CD4-positive, alpha-beta T cell treated with Interleukin-4 for 4 hours (primary cell): Measurements from ENCODE around the gene APOBEC3G.
A peak's percentile ranks its signal among the peaks of the same experiment; 100 is the strongest.
"Not testable (repeated sequence)": the region's sequence is repeated elsewhere in the genome, so short reads cannot be mapped to it uniquely, and the experiment has no call there.

ENCODE experiments used
- DNase-seq: peaks from one replicate; pipeline ENCODE4 v3.0.0-alpha.2; 2020

Gene APOBEC3G

DNA sequence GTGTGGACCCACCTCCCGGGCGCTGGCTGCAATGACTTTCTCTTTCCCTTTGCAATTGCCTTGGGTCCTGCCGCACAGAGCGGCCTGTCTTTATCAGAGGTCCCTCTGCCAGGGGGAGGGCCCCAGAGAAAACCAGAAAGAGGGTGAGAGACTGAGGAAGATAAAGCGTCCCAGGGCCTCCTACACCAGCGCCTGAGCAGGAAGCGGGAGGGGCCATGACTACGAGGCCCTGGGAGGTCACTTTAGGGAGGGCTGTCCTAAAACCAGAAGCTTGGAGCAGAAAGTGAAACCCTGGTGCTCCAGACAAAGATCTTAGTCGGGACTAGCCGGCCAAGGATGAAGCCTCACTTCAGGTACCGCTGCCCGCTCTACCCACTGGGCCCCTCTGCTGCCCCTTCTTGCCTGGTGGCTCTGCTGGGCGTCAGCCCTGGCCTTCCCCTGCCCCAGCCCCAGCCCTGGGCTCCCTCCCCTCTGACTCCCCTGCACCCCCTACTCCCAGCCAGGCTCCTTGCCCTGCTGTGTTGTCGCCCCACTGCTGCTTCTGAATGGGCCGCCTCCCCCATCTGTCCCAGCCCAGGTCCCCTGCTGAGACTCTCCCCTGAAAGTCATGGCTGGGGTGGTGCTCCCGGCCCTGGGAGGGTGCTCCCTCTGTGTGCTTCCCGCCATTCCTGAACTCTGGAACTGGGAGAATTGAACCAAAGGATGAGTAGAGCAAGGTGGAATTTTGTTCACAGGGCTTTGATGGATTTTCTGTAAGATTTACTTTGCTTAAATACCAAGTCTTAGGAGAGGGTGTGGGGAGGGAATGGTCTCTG, at the start of gene APOBEC3G:
TSS of gene APOBEC3G (plus strand) at position 250 of the 815 bp plus-strand sequence. CDS start at position 337, 87 bp downstream.
- DNase-seq: peak; percentile 82

DNA sequence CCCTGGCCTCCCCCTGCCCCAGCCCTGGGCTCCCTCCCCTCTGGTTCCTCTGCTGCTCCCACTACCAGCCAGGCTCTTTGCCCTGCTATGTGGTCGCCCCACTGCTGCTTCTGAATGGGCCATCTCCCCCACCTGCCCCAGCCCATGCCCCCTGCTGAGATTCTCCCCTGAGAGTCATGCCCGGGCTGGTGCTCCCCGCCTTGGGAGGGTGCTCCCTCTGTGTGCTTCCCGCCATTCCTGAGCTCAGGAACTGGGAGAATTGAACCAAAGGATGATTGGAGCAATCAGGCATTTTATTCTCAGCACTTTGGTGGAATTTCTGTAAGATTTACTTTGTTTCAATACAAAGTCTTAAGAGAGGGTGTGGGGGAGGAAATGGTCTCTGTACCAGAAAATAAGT, 49.4 kb upstream of the APOBEC3G start:
- DNase-seq: no peak

DNA sequence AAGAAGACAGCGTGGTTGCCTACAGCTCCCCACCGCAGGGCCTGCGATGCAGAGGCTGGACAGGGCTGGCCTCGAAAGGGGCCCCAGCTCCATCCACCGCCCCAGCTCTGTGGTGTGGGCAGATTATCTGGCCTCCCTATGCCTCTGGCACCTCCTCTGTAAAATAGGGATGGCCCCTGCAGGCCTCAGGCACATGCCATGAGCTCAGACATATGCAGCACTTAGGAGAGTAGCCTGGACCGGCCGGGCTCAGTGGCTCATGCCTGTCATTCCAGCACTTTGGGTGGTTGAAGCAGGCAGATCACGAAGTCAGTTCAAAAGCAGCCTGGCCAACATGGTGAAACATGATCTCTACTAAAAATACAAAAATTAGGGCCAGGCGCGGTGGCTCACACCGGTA, 48.8 kb upstream of the APOBEC3G start:
- DNase-seq: no peak

DNA sequence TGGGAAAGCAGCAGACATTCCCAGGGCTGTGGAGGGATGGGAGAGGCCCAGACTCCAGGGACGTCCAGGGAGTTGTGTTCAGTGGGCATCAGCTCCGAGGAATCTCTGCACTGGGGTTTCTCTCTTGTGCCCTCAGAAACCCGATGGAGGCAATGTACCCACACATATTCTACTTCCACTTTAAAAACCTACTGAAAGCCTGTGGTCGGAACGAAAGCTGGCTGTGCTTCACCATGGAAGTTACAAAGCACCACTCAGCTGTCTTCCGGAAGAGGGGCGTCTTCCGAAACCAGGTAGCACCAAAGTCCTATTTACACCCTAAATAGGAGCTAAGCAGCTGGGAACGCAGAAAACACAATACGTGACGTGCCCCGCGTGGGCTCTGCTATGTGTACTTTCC, 47.8 kb upstream of the APOBEC3G start:
- no peak for DNase-seq

DNA sequence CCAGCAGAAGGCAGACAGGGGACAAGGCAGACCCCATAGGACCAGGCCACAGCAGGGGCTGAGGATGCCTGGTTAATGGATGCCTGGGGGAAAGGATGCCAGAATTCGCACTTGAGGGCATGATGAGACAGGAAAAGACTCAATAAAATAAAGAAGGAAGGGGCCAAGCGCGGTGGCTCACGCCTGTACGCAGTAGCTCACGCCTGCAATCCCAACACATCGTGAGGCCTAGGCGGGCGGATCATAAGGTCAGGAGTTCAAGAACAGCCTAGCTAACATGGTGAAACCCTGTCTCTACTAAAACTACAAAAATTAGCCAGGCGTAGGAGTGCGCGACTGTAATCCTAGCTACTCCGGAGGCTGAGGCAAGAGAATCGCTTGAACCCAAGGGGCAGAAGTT, 46.4 kb upstream of the APOBEC3G start:
- no peak for DNase-seq

DNA sequence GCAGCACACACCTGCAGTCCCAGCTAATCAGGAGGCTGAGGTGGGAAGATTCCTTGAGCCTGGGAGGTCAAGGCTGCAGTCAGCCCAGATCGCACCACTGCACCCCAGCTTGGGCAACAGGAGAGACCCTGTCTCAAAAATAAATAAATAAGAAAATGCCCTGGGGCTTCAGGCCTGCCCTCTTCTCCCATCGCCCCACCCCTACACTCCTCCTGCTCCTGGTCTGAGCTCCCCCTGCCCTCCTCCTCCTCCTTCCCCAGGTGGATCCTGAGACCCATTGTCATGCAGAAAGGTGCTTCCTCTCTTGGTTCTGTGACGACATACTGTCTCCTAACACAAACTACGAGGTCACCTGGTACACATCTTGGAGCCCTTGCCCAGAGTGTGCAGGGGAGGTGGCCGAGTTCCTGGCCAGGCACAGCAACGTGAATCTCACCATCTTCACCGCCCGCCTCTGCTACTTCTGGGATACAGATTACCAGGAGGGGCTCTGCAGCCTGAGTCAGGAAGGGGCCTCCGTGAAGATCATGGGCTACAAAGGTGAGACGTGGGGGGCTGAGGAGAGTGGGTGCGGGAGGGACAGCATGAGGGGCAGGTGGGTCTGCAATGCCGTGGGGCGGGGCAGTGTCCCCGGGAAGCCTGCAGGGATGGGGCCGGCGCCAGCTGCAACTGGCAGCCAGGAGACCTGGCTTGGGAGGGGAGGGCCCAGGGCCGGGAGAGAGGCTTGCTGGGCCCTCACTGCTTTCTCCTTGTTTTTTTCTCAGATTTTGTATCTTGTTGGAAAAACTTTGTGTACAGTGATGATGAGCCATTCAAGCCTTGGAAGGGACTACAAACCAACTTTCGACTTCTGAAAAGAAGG, 45.4 kb upstream of the APOBEC3G start:
- DNase-seq: not testable (repeated sequence)

DNA sequence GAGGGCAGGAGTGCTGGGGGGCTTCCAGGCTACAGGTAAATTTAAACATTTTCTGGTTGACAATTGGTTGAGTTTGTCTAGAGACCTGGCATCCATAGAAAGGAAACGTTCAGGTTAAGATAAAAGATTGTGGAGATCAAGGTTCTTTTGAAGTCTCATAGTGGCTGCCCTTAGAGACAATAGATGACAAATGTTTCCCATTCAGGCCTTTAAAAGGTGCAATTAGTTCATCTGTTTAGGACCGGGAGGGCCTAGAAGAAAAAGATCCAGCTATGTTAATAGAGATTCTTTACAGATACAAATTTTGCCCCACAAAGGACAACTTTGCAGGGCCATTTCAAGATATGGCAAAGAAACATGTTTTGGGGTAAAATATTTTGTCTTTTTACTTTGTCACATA, 40.0 kb upstream of the APOBEC3G start:
- not testable (repeated sequence) for DNase-seq

DNA sequence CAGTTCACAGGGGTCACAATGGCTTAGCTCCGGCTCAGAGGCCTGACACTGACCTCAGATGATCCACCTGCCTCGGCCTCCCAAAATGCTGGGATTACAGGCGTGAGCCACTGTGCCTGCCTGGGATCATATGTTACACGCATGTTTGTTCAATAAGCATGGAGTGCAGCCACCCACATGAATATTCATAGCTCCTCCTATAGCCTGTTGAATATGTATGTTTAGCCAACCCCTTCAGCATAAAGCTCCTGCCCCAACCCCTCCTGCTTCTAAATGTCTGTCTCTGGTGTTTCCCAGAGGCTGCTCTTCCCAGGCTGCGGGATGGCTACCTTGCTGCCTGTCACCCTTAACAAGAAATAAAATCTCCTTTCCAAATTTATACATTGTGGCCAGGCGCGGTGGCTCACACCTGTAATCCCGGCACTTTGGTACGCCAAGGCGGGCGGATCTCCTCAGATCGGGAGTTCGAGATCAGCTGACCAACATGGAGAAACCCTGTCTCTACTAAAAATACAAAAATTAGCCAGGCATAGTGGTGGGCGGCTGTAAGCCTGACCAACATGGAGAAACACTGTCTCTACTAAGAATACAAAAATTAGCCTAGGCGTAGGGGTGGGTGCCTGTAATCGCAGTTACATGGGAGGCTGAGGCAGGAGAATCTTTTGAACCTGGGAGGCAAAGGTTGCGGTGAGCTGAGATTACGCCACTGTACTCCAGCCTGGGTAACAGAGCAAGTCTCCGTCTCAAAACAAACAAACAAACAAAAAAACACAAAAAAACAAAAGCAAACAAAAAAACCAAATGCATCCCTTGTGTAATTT, 37.6 kb upstream of the APOBEC3G start:
- DNase-seq: no peak

DNA sequence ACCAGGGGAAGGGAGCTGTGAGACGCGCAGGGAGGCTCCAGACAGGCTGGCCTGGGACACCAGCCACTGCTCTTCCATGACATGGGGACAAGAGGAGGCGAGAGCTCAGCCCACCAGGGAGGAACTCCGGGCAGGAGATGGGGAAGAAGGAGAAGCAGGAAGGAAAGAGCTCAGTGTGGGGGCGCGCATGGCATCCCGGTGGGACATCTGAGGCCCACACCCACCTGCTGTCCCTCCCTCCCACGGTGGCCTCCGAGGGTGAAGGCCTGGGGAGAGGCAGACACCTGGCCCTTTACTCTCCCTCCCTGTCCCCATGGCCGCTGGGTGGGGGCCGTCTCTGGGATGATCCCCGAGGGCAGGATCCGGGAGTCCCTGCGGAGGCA, 36.9 kb upstream of the APOBEC3G start:
- not testable (repeated sequence) for DNase-seq

DNA sequence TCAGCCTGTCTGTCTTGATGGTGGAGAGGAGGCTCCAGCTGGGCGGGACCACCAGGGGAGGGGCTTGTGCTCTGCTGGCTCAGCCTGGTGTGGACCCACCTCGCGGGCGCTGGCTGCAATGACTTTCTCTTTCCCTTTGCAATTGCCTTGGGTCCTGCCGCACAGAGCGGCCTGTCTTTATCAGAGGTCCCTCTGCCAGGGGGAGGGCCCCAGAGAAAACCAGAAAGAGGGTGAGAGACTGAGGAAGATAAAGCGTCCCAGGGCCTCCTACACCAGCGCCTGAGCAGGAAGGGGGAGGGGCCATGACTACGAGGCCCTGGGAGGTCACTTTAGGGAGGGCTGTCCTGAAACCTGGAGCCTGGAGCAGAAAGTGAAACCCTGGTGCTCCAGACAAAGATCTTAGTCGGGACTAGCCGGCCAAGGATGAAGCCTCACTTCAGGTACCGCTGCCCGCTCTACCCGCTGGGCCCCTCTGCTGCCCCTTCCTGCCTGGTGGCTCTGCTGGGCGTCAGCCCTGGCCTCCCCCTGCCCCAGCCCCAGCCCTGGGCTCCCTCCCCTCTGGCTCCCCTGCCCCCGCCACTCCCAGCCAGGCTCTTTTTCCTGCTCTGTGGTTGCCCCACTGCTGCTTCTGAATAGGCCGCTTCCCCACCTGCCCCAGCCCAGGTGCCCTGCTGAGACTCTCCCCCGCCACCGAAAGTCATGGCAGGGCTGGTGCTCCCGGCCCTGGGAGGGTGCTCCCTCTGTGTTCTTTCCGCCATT, 36.4 kb upstream of the APOBEC3G start, which contains the start of gene APOBEC3F:
TSS of gene APOBEC3F (plus strand) at position 327 of the 759 bp plus-strand sequence. CDS start at position 424, 97 bp downstream.
- peak; percentile 87 for DNase-seq

DNA sequence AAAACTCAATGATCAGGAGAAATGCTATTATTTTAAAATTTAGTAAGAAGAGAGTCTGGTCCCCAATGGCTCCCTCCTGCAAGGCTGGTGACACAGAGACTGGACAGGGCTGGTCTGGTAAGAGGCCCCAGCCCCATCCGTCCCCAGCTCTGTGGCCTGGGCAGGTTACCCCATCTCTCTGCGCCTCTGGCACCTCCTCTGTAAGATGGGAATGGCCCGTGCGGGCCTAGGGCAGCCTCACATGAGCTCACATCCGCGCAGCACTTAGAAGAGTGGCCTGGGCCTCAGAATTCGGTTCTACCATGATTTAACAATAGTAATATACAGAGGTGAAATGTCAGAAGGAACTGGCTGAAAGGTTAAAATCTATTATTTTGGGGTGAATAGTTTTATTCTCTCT, 35.2 kb upstream of the APOBEC3G start:
- no peak for DNase-seq

DNA sequence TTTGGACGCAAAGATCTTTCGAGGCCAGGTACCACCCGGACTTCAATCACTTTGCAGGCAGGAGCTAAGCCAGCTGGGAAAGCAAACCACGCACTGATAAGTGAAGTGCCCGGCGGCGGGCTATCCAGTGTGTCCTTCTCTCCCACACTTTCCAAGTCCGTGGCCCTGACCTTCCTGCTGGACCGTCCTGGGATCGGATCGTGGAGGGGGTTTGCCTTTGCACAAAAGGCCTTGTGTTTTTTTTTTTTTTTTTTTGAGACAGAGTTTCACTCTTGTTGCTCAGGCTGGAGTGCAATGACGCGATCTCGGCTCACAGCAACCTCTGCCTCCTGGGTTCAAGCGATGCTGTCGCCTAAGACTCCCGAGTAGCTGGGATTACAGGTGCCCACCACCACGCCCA, 34.0 kb upstream of the APOBEC3G start:
- DNase-seq: not testable (repeated sequence)

DNA sequence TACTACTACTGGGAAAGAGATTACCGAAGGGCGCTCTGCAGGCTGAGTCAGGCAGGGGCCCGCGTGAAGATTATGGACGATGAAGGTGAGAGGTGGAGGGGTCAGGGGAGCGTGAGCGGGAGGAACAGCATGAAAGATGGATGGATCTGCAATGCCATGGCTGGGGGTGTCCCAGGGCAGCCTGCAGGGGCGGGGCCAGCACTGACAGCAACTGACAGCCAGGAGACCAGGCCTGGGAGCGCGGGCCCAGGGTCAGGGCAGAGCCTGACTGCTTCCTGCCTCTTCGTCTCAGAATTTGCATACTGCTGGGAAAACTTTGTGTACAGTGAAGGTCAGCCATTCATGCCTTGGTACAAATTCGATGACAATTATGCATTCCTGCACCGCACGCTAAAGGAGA, 31.9 kb upstream of the APOBEC3G start:
- DNase-seq: not testable (repeated sequence)

DNA sequence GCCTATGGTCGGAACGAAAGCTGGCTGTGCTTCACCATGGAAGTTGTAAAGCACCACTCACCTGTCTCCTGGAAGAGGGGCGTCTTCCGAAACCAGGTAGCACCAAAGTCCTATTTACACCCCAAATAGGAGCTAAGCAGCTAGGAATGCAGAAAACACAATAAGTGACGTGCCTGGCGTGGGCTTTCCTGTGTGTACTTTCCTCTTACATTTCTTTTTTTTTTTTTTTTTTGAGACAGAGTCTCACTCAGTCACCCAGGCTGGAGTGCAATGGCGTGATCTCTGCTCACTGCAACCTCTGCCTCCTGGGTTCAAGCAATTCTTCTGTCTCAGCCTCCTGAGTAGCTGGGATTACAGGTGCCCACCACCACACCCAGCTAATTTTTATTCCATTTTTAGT, 27.6 kb upstream of the APOBEC3G start:
- not testable (repeated sequence) for DNase-seq

DNA sequence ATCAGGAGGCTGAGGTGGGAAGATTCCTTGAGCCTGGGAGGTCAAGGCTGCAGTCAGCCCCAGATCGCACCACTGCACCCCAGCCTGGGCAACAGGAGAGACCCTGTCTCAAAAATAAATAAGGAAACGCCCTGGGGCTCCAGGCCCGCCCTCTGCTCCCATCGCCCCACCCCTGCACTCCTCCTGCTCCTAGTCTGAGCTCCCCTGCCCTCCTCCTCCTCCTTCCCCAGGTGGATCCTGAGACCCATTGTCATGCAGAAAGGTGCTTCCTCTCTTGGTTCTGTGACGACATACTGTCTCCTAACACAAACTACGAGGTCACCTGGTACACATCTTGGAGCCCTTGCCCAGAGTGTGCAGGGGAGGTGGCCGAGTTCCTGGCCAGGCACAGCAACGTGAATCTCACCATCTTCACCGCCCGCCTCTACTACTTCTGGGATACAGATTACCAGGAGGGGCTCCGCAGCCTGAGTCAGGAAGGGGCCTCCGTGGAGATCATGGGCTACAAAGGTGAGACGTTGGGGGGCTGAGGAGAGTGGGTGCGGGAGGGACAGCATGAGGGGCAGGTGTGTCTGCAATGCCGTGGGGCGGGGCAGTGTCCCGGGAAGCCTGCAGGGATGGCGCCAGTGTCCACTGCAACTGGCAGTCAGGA, 25.1 kb upstream of the APOBEC3G start:
- DNase-seq: not testable (repeated sequence)

DNA sequence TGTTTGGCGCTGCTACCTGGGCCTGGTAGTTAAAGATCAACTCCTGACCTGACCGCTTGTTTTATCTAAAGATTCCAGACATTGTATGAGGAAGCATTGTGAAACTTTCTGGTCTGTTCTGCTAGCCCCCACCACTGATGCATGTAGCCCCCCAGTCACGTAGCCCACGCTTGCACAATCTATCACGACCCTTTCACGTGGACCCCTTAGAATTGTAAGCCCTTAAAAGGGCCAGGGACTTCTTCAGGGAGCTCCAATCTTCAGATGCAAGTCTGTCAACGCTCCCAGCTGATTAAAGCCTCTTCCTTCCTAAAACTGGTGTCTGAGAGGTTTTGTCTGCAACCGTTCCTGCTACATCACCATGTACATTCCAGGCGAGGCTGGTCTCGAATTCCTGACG, 21.4 kb upstream of the APOBEC3G start:
- DNase-seq: no peak

DNA sequence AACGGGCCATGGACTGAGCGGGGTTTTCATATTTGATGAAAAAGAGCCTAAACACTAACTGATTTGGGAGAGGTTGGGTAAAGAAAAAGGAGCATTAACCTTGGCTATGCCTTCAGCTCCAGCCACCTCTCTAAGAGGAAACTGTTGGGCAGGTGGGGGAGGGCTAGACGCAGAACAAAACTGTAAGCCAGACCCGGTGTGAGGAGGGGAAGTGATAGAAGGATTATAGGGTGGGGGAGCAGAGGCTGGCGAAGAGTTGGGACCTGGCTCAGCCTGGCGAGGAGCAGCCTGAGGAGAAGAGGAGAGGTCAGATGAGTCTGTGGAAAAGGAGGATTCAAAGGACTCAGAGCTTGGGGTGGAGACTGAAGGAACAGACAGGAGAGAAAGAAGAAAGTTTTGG, 15.8 kb upstream of the APOBEC3G start:
- DNase-seq: not testable (repeated sequence)

DNA sequence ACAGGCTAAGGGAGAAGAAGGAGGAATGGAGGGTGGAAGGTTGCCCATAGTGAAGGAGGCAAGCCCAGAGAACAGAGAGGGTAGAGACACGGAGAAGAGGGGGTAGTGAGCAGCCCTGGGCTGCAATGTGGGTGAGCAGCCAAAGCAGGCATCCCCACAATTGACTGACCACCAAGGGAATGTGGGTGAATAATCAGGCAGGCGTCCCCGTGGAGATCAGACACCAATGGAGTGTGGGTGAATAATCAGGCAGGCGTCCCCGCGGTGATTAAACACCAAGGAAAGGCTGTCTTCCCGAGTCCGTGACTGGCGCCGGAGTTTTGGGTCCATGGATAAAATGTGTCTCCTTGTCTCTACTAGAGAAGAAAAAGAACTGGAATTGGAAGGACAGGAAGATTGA, 15.1 kb upstream of the APOBEC3G start:
- DNase-seq: not testable (repeated sequence)

DNA sequence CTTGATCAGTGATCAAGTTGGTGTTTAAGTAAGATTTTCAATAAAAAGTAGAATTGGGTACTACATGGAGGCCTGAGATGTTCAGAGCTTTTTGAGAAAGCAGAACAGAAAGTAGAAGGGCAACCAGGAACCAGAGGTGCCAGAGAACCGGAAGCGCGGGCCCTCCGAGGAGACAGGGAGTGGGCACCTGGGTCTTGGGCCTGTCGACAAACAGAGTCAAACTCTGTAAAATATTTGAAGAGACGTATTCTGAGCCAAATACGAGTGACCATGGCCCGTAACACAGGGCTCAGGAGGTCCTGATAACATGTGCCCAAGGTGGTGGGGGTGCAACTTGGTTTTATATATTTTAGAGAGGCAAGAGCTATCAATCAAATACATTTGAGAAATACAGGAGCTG, 13.2 kb upstream of the APOBEC3G start:
- not testable (repeated sequence) for DNase-seq

DNA sequence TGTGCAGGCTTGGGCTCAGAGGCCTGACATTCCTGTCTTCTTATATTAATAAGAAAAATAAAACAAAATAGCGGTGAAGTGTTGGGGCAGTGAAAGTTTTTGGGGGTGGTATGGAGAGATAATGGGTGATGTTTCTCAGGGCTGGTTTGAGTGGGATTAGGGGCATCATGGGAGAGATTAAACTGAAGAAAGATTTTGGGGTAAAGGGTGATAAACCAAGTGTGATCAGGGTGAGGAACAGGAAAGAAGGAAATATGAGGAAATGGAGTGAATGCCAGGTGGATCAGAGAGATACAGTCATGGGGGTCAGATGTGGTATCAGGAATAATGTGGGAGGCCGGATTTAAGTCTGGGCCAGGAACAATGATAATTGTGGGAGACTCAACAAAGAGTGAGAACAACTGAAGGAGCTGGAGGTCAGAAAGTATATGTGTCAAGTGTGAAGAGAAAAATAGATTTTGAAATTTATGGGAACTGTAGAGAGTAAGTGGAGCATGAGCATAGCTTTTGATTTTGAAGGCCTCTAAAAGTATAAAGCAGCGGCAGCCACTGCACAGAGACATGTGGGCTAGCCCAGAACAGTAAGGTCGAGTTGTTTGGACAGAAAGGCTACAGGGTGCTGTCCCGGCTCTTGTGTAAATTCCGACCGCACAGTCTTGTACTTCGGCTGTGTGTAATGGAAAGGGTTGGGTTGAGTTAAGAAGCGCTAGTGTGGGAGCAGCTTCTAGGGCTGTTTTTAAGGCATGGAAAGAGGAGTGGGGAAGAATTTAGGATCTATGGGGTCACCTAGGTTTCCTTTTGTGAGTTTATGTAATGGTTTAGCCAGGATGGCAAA, 10.4 kb upstream of the APOBEC3G start:
- not testable (repeated sequence) for DNase-seq
